GM18505 (cell line): ENCODE results near the gene F12.

ENCODE experiments used
- ATAC-seq: cut with Tn5 transposase; IDR thresholded peaks from one replicate; pipeline ENCODE4 v1.9.1; 2021; ENCODE audit not compliant: unreplicated experiment
- POLR2A ChIP-seq: IDR thresholded peaks from 4 replicates; pipeline ENCODE4 v1.6.1; 2011; ENCODE audit warnings: borderline replicate concordance; ENCODE audit not compliant: insufficient read depth, insufficient read length; ENCODE audit errors: extremely low read depth

Gene F12

DNA sequence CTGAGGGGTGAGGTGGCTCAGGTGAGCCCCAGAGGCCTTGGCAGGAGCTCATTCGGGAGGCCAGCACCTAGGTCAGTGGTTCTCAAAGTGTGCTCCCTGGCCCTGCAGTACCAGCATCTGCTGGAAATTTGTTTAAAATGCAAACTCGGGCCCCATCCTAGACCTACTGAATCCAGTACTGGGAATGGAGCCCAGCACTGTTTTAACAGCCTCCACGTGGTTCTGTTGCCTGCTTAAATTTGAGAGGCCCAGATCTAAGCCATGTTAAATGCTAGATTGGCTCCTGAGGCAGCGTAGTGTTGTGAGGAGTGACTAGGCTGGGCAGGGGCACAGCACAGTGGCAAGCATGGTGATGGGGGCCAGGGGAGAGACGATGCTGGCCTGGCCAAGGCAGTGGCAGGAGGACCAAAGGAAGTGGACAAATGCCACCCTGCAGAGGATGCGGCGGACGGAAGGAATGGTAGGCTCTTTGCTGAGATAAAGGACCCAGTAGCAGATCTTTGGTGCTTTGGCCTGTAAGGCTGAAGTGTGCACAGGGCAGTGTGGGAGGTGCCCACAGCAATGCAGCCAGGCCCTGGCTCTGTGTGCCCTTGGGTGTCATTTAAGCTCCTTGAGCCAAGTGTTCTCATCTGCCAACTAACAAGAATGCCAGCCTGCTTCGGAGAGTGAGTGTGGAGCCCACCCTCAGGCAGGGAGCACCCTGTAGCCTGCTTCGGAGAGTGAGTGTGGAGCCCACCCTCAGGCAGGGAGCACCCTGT lies 41.5 kb upstream of the F12 start:
- ATAC-seq, result no peak
- TF ChIP-seq POLR2A, result no peak

DNA sequence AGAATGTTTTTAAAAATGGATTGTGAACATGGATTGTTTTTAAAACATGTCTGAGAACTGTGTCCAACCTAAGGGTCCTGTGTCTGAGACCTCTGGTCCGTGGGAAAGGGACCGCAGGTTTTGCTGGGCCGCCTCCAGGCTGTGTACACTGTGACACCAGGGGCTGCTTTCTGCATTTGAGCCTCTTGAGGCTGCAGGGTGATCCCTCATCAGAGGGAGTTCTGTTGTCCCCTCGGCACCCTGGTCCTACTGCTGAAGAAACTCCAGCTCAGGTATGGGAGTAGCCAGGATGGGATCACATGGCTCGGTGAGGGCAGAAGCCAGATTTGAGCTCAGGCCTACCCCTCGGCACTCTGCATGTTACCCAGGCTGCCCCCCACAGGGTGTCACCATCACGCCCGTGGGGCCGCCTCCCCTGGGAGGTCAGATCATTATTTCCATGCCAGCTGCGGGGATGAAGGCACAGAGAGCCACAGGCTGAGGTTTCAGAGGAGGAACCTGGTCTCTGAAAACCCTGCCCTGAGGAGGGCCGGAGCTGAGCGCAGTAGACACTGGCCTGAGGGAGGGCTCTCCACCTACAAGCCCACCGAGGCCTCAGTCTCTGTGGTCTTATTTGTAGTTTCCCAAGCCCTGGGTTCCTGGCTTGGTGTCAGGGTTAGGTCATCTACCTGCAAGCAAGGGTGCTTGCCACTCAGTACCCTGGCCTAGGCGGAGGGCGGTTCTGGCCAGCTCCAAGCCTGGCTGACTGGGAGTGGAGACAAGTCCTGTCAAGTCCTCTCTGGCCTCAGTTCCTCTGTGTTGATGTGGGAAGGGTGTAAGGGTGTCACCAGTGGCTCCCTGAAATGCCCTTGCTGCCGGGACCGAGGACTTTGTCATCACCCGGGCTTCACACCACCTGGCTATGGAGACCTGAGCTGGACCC lies 40.0 kb upstream of the F12 start:
- peak; percentile 33 for TF ChIP-seq POLR2A
- ATAC-seq, result no peak

DNA sequence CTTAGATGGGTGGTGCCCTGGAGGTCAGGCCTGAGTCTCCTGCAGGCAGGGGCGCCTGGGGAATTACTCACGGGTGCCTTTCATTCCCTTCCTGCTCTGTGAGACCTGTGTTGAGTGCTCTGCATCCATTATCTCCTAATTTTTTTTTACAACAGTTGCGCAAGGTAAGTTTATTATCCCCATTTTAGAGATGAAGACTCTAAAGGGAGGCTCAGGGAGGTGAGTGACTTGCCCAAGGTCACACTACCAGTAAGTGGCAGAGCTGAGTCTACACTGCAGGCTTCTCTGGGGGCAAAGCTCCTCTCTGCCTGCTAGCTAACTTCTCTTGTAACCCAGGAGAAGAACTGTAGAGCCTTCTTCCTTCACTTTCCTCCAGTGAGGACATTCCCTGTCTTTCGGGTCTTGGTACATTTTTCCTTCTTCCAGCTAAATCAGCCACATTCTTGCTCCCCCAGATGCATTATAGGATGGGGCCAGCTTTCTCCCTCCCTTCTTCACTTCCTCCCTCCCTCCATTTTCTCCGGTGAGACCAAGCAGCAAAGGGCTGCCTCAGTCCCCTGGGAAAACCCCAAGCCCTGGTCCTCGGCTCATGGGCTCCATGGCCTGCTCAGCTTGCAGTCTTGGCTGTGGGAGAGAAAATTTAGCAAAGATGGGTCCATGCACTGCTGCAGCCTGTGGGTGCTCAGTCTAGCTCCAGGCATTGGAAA lies 39.0 kb upstream of the F12 start:
- no peak for ATAC-seq
- no peak for TF ChIP-seq POLR2A

DNA sequence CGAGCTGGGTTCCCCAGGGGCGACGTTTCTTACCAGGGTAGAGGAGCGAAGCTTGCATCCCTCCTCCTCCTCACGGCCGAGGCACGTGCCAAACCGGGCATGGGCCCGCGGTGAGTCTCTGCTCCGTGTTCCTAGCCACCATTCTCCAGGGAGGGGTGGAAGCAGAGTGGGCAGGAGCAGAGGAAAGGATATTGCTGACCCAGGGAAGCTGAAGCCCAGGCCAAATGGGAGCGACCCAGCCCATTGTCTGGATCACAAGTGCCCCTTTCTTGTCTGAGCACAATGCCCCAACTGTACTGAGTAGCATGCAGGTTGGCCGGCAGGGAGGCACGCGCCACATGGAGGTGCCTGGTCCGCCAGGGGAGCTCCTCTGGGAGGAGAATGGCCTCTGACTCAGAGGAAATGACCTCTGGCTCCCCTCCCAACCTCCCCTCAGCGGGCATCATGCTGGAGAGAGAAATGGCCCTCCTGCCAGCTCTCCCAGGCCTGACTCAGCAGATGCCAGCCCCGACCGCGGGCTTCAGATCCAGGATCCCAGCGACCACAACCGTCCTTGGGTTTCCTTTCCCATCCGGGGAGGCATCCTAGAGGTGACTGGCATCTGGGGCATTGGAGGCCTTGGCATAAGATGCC lies 38.4 kb upstream of the F12 start:
- TF ChIP-seq POLR2A, result no peak
- ATAC-seq, result no peak

DNA sequence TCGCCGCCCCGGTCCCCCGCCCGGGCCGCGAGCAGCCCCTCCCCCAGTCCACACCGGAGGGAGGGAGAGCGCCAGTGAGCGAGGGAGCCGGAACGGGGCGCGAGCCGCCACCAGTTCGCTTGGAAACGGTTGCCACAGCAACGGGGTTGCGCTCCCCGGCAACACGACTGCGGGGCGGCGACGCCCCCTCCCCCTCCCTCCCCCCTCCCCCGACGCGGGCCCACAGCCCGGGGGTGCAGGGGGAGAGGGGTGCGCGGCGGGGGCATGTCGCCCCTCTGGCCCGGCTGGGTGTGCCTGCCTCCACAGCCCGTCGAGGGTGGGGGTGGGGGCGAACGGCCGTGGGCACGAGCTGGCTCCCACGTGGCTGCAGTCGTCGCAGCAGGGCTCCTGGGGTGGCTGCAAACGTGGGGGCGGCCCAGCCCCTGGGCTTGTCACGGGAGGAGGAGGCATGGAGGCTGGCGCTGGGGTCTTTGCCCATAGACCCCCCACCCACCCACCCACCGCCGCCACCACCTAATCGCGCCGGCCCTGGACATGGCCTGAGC lies 37.8 kb upstream of the F12 start:
- peak; percentile 45 for ATAC-seq
- no peak for TF ChIP-seq POLR2A

DNA sequence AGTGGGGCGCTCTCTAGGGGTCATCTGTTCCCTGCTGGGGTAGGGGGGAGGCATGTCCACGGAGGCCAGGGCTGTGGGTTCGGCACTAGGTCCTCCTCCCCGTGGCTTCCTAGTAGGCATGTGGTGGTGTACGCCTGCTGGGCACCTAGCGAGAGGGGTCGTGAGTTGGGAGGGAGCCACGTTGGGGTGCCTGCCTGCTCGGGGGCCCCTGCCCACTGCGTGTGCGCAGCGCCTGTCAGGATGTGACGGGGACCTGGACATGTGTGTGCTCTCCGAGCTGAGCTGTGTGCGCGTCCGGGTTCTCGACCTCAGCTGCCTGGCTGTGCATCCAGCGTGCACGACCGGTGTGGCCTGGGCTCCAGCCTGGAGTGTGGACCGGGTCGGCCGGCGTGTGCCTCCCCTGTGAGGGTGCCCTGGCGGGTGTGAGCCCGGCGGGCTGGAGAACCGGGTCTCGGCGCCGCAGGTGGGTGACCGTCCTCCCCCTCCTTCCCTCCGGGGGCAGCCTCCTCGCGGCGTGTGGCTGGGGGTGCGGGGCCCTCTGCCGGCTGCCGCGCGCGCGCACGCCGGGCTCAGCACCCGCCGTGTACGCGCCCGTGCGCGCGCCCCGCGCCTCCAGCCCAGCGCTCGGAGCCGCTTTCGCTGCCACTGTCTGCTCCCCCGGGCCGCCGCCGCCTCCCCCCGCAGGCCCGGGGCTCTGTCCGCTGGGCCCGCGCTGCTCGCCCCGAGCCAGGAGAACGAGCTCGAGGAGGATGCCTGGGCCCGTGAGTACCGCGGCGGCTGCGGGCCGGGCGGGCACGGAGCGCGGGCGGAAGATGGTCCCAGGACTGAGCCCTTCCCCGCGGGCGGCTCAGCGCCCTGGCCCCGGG lies 37.1 kb upstream of the F12 start, which contains the start of gene PRR7:
TSS of gene PRR7 (plus strand) at position 615 of the 866 bp plus-strand sequence. CDS start 8,254 bp downstream, outside the sequence.
- ATAC-seq, result peak; percentile 48
- TF ChIP-seq POLR2A, result peak; percentile 59

DNA sequence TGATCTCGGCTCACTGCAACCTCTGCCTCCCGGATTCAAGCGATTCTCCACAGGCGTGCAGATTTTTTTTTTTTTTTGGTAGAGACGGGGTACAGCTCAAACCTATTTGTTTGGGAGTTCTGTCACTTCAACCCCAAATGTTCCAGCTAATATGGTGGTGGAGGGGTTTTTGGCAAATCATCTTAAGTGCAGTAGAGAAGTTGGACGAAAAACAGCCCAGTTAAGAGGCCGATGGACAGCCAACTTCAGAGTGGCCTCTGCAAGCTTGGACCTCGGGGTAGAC lies 36.5 kb upstream of the F12 start:
- TF ChIP-seq POLR2A, result no peak
- ATAC-seq, result no peak

DNA sequence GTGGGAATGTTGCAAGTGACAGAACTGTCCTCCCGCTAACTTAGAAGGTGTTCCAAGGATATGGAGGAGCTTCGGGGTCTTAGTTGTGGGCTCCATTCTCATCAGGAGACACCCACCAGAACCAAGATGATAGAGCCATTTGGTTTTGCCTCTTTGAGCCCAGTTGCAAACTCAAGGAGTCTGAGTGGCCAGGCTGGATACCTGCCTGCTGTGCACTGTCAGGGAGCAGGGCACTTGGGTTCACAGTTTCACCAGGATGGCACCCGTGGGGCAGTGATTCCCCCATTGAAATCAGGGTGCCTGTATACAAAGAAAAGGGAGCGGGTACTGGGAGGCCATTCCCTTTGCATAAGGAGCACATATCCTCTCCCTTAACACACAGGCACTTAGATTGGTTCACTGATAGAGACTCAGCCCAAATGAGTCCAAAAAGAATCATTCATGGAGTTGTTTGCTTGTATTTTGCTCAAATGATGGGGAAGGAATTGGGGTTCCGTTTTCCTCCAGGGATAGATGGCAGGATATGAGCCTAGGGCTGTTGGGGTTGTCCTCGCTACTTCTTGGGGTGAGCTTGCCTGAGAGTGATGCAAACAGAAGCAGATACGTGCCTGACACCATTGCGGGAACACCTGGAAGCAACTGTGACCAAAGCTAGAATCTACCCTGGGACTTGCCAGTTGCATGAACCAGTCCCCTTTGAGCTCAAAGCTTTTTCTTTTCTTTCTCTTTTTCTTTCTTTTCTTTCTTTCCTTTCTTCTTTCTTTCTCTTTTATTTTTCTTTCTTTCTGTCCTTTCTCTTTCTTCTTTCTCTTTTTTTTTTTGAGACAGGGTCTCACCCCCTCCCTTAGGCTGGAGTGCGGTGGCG lies 35.9 kb upstream of the F12 start:
- TF ChIP-seq POLR2A, result peak; percentile 20
- no peak for ATAC-seq

DNA sequence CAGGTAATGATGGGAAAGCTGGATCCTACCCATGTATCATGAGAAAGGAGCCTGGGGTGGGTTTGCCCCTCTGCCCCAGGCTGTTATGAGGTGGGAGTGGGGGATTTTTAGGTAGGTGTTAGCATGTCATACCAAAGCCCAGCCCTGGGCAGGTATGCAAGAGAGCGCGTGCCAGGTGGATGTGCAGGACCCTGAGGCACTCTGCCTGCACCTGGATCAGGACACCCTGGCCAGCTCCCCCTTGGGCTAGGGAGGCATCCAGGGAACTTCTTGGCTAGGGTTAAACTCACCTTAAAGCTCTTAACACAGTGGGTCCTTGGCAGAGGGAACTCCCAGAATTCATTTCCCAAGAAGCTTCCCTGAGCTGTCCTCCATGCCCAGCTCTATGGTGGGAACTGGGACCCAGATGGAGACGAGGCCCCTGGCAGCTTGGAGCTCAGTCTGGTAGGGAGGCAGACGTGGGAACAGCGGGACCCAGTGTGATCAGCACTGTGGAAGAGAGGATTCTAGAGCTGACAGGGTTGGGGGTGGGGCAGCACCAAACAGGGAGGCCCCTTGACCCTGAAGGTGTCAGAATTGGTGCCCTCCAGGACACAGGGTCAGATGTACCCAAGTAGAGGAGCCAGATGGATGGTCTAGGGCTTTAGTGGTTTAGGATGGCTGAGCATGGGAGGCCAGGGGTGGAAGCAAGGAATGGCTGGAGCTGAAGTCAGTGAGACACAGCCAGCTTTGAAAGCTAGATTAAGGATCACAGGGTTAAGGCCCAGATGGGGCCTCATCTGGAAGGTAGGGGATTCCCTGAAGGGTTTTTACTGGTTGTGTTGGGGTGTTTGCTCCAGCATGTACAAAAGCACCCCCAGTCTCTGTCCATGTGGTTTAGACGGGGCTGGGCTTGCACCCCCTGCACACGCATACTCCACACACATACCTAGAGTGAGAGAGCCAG lies 35.0 kb upstream of the F12 start:
- no peak for ATAC-seq
- TF ChIP-seq POLR2A, result peak; percentile 56

DNA sequence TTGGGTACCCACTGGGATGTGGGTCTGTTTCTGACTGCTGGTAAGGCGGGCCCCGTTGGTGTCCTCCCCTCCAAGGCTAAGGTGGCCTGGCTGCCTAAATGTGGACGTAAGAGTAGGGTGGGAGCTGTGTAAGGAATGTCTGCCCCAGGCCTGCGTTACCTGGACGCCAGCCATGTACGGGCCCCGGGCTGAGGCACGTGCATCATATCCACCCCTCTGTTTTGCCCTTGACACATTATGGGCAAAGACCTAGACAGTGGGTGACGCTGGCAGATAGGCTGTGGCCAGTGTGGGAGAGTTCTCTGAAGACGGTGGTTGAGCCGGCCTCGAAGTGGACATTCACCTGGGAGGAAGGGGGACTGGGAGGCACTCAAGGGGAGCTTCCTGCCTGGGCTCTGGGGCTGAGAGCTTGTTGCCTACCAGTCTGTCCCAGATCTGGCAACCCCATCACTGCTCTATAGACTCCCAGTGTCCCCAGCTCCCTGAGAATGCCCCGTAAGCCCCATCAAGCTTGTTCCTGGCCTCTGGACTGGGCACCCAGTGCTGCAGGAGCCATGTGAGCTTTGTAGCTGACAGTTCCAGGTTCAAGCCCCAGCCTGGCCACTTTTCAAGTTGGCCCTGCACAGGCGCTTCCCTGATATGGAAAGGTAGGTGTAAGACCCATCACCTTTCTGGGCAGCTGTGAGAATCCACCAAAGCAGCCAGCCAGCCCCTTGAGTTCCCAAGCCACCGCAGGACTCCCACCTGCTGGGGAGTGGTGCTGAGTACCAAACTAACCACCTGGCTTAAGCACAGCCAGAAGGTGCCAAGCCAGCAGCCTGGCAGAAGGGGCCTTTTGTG lies 34.0 kb upstream of the F12 start:
- TF ChIP-seq POLR2A, result no peak
- ATAC-seq, result no peak
